ENCODE data around the gene NR6A1. TPM values are rescaled to one million over a fixed set of nuclear protein-coding genes. Genes with fewer than 3 reads are reported as not detected.

The NR6A1 gene
- total RNA-seq, 1 donor from 2014 or later = 1.3 TPM

DNA sequence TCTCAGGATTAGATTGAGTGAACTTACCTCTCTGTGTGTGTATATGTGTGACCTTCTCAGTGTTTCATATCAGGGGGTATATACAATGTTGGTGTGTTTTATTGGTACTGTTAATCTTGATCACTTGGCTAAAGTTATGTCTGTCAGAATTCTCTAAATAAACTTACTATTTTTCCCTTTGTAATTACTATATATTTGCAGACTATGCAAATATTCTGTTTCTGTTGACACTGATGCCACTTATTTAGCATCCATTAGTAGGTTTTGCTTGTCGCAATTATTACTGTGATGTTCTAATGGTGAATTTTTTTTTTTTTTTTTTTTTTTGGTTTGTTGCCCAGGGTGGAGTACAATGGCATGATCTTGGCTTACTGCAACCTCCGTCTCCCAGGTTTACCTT lies 221.0 kb downstream of the NR6A1 start:
- DNase-seq (ENCODE audit: extremely low read depth, low read depth, low spot score) = no peak

- DNase-seq (ENCODE audit: extremely low read depth, low read depth, low spot score) = no peak
Measured at GRCh38 chr9:124549016-124549415, 222.1 kb downstream of the NR6A1 start.

DNA sequence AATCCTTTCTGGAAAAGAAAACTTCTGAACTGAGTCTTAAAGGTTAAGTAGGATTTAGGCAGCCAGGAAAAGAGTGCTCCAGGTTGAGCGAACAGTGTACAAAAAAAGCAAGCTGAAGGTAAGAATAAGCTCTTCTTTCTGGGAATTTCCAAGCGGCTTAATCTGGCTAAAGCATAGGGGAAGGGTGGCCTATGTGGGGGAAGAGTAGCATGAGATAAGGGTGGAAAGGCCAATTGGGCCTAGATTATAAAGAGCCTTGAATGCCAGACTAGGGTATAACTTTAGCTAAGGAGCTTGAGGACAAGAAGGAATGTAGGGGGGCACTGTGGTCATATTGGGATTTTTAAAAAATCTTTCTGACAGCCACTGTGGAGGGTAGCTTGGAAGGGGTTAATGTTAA lies 226.6 kb downstream of the NR6A1 start:
- no peak for DNase-seq (ENCODE audit: extremely low read depth, low read depth, low spot score)

DNA sequence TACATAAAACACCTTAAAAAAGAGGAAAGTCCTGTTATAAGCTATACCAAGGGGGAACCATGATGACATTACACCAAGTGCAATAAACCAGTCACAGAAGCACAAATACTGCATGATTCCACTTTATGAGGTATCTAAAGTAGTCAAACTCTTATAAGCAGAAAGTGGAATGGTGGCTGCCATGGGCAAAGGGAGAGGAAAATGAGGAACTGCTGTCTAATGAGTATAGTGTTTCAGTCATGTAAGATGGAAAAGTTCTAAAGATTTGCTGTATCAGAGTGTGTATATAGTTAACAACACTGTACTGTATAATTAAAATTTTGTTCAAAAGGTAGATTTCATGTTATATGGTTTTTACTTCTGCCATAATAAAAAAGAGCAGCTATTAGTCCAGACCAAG lies 229.3 kb downstream of the NR6A1 start:
- DNase-seq (ENCODE audit: extremely low read depth, low read depth, low spot score) = no peak

GRCh38 chr9:124537926-124538325 lies 233.2 kb downstream of the NR6A1 start:
- no peak for DNase-seq (ENCODE audit: extremely low read depth, low read depth, low spot score)

DNA sequence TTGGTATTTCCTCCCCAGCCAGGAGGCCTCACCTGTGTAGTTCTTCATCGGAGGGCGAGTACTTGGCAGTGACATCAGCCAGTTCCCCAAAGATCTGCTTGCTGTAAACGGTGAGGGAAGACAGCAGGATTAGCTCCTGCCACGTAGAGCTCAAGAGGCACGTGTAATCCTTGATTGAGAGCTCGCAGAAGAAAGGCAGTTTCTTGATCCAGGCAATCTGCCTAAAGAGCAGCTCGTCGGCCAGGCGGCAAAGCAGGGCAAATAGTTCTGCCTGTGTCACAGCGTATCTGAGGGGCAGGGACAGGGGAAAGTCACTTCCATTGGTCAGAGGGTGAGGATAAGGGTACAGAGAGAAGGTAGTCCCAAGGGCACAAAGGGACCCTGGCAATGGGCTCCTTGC lies 235.3 kb downstream of the NR6A1 start:
- no peak for DNase-seq (ENCODE audit: extremely low read depth, low read depth, low spot score)

GRCh38 chr9:124532897-124533296 lies 238.2 kb downstream of the NR6A1 start:
- DNase-seq (ENCODE audit: extremely low read depth, low read depth, low spot score) = no peak

DNA sequence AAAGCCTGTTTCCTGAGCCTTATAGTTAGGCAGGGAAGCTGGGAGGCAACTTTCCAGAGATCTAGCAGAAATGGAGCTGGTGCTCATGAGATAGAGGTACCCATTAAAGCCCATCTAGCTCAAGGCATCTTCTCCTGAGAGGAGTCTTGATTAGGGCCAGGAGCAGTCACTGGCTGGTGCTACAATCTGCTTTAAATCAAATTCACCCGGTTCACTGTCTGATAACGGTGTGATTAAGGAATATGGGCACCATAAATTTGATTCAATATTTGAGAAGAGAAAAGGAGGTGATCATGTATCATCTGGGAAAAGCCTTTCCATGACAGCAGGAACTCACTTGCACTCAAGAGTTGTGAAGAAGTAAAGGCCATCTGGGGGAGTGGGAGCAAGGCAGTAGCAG lies 240.0 kb downstream of the NR6A1 start:
- no peak for DNase-seq (ENCODE audit: extremely low read depth, low read depth, low spot score)

DNA sequence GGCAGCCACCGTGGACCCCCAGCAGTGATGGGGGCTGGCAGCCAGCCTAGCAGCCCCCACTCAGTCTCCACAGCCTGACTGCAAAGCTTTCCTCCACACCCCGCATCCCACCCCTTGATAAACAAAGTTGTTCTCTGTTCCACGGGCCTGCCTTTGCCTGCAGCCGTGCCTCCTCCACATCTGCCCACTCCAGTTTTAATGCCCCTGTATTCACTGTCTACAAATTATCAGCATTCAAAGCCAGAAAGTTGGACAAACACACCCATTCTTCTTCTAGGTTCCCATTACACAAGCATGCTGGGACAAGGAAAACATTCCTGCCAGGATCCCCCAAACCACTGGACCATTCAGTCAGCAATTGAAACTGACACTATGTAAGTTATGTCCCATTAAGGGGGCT lies 240.9 kb downstream of the NR6A1 start:
- no peak for DNase-seq (ENCODE audit: extremely low read depth, low read depth, low spot score)

- DNase-seq (ENCODE audit: extremely low read depth, low read depth, low spot score) = no peak
Measured at GRCh38 chr9:124527781-124528180, 243.3 kb downstream of the NR6A1 start.

DNA sequence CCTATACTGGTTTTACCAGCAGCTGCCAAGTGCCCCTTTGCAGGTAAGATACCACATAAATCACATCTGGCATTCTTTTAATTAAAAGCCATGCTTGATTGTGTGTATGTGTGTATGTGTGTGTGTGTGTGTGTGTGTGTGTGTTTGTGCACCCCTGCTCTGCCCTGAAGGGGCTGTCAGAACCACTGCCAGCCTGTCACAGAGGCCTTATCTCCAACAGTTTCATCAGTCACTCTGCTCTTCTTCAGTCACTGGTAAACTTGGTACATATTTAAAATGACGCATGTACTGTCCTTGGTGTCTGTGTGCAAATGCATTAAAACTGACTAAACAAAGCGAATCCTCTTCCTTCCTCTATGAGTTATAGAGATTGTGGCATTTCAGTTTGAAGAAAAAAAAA lies 244.9 kb downstream of the NR6A1 start:
- no peak for DNase-seq (ENCODE audit: extremely low read depth, low read depth, low spot score)

- no peak for DNase-seq (ENCODE audit: extremely low read depth, low read depth, low spot score)
Measured at GRCh38 chr9:124522121-124523098, 248.7 kb downstream of the NR6A1 start.

DNA sequence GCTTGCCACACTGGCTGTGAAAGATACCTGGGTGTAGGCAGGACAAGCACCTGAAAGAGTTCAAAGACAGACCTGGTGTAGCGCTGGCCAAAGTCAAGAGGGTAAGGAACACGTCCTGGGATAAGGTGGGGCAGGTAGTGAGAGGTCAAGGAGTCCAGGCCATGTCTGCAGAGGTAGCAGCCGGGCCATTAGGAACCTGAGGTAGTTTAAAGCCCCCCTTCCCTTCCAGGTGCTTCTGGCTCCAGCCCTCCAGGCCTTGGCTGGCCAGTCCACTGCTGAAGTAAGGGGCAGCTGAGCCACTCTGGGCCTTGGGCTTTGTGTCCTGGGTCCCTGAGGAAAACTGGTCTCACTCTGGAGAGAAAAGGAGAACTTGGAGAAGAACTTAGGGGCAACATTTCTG lies 250.0 kb downstream of the NR6A1 start:
- no peak for DNase-seq (ENCODE audit: extremely low read depth, low read depth, low spot score)

DNA sequence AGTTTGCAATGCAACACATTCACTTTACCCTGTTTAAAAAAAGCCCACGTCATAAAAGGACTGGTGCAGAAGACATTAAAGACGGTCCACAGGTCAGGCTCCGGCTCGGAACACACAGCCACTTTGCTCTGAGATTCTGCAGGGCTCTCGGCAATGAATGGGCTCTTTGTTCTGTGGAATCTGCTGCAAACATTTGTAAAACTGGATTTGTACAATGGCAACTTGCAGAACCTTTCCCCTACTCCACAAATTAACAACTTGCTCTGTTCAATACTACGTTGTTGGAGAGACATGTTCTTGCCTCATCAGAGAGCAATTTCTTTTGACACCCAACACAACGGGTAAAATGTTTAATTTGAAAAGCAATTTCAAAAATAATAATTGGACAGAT lies 250.9 kb downstream of the NR6A1 start:
- DNase-seq (ENCODE audit: extremely low read depth, low read depth, low spot score) = no peak

GRCh38 chr9:124518116-124518515 lies 253.0 kb downstream of the NR6A1 start:
- DNase-seq (ENCODE audit: extremely low read depth, low read depth, low spot score) = no peak

DNA sequence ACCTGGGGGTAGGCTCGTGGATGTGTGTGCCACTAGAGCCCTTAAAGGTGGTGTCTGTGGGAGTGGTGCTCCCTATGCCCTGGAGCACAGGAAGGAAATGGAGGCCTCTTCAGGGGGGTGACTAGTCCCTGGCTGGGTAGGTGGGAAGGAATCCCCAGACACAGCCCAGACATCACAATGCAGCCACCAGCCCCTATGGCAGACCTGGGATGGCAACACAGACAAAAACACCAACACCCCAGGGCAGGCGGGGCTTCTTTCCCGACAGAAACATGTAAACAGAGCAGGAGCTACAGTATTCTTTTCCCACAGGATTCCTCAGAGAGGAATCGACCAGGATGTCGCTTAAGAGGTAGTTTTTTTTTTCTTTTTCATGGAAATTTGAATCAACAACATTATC lies 253.5 kb downstream of the NR6A1 start:
- DNase-seq (ENCODE audit: extremely low read depth, low read depth, low spot score) = no peak

DNA sequence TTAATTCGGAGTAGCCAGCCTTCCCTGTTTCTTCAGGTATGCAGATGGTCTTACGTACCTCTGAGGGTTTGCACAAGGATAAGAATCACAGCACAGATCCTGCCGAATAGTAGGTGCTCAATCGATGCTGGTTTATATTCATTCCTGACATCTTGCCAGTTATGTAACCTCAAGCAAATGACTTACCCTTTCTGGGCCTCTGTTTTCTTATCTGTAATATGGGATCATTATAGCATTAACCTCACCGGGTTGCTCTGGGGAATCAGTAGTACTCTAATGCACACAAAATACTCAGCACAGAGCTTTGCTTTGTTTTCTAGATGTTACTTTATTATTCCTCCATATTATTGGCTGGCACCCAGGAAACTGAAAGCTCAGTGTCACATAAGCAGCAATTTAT lies 256.2 kb downstream of the NR6A1 start:
- no peak for DNase-seq (ENCODE audit: extremely low read depth, low read depth, low spot score)

GRCh38 chr9:124514125-124514524 lies 257.0 kb downstream of the NR6A1 start:
- DNase-seq (ENCODE audit: extremely low read depth, low read depth, low spot score) = no peak

- no peak for DNase-seq (ENCODE audit: extremely low read depth, low read depth, low spot score)
Measured at GRCh38 chr9:124513376-124513994, 257.6 kb downstream of the NR6A1 start.

- no peak for DNase-seq (ENCODE audit: extremely low read depth, low read depth, low spot score)
Measured at GRCh38 chr9:124512806-124513204, 258.3 kb downstream of the NR6A1 start.

DNA sequence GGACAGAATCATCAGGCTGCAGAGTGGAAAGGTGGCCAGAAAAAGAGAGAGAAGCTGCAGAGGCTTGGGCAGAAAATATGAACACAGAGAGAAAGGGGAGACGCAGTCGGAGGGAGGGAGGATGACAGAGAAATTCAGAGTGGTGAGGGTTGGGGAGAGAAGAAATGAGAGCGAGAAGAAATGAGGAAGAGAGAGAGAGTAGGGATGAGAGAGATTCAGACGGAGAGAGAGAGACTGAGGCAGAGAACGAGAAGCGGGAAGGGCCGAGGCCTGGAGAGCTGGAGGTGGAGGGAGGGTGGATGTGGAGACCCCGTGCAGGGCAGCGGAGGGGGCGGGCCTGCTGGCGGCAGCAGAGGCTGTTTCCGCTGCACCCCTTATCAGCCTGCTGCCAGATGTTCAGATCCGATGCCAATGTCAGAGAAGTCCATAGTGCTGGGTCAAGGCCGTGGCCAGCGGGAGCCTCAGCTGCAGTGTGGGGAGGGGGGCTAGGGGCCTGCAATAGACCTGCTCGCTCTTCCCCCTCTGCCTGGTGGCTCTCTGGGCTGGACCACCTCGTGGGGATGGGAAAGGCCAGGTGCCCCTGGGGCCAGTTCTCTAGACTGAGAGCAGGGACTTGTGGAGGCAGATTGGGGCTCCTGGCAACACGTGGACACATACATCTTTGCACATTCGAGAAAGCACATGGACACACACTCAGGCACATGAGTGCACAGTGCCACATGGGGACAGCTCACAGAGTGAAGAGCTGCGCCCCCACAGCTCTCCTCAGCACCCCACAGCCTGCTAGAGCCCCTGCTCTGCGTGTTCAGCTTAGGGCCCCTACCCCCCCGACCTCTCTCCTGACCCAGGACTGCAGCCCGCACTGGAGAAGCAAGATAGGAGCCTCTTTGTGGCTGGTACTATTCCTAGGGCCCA lies 259.0 kb downstream of the NR6A1 start:
- no peak for DNase-seq (ENCODE audit: extremely low read depth, low read depth, low spot score)

Measured in glomerular endothelial cell (primary cell).